HG03097 (cell line): ENCODE results near the gene IL31.

ENCODE experiments used
- ATAC-seq: cut with Tn5 transposase; IDR thresholded peaks from one replicate; pipeline ENCODE4 v1.9.1; 2021; ENCODE audit not compliant: unreplicated experiment, low FRiP score

IL31 gene

GRCh38 chr12:122133192-122133950, 40.6 kb downstream of the IL31 start:
- no peak for ATAC-seq

GRCh38 chr12:122130150-122130549, 43.9 kb downstream of the IL31 start:
- no peak for ATAC-seq

GRCh38 chr12:122129131-122129530, 44.9 kb downstream of the IL31 start:
- no peak for ATAC-seq

- no peak for ATAC-seq
Measured at GRCh38 chr12:122128481-122128880, 45.5 kb downstream of the IL31 start.

GRCh38 chr12:122127839-122128238, 46.2 kb downstream of the IL31 start:
- ATAC-seq, result no peak

GRCh38 chr12:122126713-122127597, 47.1 kb downstream of the IL31 start:
- no peak for ATAC-seq

GRCh38 chr12:122126342-122126635, 47.7 kb downstream of the IL31 start:
- no peak for ATAC-seq

GRCh38 chr12:122125452-122126341, 48.3 kb downstream of the IL31 start:
- no peak for ATAC-seq

GRCh38 chr12:122124370-122124769, 49.7 kb downstream of the IL31 start:
- ATAC-seq, result no peak

- no peak for ATAC-seq
Measured at GRCh38 chr12:122123761-122124145, 50.3 kb downstream of the IL31 start.

- ATAC-seq, result no peak
Measured at GRCh38 chr12:122123051-122123760, 50.8 kb downstream of the IL31 start.
